Measurements from ENCODE around the gene REEP6.

Gene REEP6

DNA sequence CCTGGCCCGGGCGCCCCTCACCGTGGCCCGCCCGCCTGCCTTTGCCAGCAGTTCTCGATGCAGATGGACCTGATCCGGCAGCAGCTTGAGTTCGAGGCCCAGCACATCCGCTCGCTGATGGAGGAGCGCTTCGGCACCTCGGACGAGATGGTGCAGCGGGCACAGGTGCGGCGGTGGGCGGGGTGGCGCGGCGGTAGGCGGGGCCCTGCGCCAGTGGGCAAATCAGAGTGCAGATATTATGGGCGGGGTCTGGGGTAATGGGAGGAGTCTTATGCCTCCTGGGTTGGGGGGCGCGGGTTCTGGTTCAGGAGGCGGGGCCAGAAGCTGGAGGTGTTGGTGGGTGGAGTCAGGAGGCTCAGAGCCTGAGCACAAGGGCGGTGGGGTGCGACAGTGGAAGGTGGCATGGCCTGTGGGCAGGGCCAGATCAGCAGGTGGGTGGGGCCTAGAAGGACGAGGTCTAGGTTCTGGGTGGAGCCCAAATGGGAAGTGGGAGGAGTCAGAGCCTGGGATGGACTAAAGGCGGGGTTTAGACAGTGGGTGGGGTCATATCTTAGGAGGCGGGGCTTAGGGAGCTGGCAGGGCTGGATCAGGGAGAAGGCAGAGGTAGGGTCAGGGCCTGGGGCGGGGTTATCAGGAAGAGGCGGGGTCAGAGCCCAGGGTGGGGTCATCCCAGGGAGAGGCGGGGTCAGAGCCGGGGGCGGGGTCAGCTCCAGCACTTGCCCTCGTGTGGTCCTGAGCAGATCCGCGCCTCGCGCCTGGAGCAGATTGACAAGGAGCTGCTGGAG, 35.5 kb upstream of the REEP6 start:
- H3K4me2 ChIP-seq (ENCODE audit: insufficient read depth, low read length, poor library complexity, severe bottlenecking), result no peak overlapping the region
- H4K91ac ChIP-seq (ENCODE audit: low read depth, low read length, poor library complexity), result no peak overlapping the region
- no peak for DNase-seq (ENCODE audit: low spot score)
- no CpG with 5 or more reads among the region's 42 CpGs for WGBS, 2 donors (ENCODE audit: extremely low coverage in 2 of 2, insufficient read length in 2 of 2, insufficient replicate concordance in 1 of 2)
- H2AFZ ChIP-seq (ENCODE audit: low read length), result no peak overlapping the region
- H3K4me1 ChIP-seq (ENCODE audit: control insufficient read depth in 2 of 2, insufficient read depth in 1 of 2, low read depth in 1 of 2, low read length in 2 of 2), result peaks cover 28 to 31% of the 10 kb centered on the region in 2 donors
- peaks cover 17% of the 10 kb centered on the region for H3K79me1 ChIP-seq (ENCODE audit: low read depth, low read length)
- peak overlapping the region in 1 of 2 donors; percentile 36 for H3K4me3 ChIP-seq (ENCODE audit: low read length in 2 of 2)
- H3K9me3 ChIP-seq (replicated peaks in 1 of 2; ENCODE audit: control insufficient read depth in 2 of 2, insufficient read depth in 1 of 2, low read depth in 1 of 2, low read length in 2 of 2), result no peaks in the 10 kb centered on the region
- no peak overlapping the region for H3K27ac ChIP-seq (replicated peaks; ENCODE audit: low read length)
- peak overlapping the region; percentile 73 for H2BK12ac ChIP-seq (ENCODE audit: low read length)
- peak overlapping the region; percentile 53 for H3K4ac ChIP-seq (ENCODE audit: low read length)
- H2BK15ac ChIP-seq (ENCODE audit: low read length), result peak overlapping the region; percentile 26
- H2BK5ac ChIP-seq (ENCODE audit: low read length), result peak overlapping the region; percentile 13
- H3K36me3 ChIP-seq (replicated peaks in 1 of 2; ENCODE audit: control insufficient read depth in 2 of 2, insufficient read depth in 2 of 2, low read length in 2 of 2), result peaks cover 30 to 81% of the 10 kb centered on the region in 2 donors
- no peak overlapping the region for H2BK120ac ChIP-seq (ENCODE audit: low read depth, low read length)
- peak overlapping the region; percentile 91 for H3K23ac ChIP-seq (ENCODE audit: low read depth, low read length, poor library complexity)
- H2AK5ac ChIP-seq (ENCODE audit: low read depth, low read length), result peak overlapping the region; percentile 56
- H4K8ac ChIP-seq (ENCODE audit: low read depth, low read length), result no peak overlapping the region
- peak overlapping the region; percentile 82 for H3K14ac ChIP-seq (ENCODE audit: low read length)
- no peaks in the 10 kb centered on the region for H3K27me3 ChIP-seq (ENCODE audit: control insufficient read depth in 3 of 3, insufficient read depth in 3 of 3, low read depth in 1 of 3, low read length in 3 of 3)
- no peak overlapping the region for H3K9ac ChIP-seq (ENCODE audit: low read depth, low read length, poor library complexity)
- peak overlapping the region; percentile 80 for H3K18ac ChIP-seq (ENCODE audit: low read length)

DNA sequence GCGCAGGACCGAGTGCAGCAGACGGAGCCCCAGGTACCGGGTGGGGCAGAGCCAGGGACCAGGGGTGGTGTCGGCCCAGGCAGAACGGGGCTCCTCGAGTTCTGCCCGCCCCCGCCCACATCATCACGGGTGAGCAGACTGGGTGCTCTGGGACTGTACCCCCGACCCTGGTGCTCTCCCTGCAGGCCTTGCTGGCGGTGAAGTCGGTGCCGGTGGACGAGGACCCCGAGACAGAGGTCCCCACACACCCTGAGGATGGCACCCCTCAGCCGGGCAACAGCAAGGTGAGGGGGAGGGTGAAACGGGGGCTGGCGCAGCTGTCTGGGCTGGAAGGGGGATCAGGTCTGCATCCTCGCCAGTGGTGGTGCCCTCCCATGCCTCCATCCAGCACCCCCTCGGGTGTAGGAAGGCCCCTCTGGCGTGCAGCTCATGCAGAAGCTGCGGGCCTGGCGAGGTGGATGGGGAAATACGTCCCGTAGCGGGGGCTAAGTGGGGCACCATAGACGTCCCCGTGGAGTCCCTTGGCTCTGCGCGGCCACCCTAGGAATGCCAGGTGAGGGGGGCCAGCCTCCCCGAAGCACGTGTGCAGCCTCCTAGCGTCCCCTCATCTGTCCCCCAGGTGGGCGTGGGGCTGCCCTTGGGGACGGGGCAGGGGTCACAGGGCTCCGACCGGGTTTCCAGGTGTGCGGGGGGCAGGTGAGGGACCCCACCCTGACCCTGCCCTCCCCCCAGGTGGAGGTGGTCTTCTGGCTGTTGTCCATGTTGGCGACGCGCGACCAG, 34.7 kb upstream of the REEP6 start:
- peak overlapping the region in 1 of 2 donors; percentile 25 for H3K4me3 ChIP-seq (ENCODE audit: low read length in 2 of 2)
- H3K4me1 ChIP-seq (ENCODE audit: control insufficient read depth in 2 of 2, insufficient read depth in 1 of 2, low read depth in 1 of 2, low read length in 2 of 2), result peaks cover 20 to 23% of the 10 kb centered on the region in 2 donors
- no peak overlapping the region for H2BK120ac ChIP-seq (ENCODE audit: low read depth, low read length)
- peaks cover 31 to 89% of the 10 kb centered on the region in 2 donors for H3K36me3 ChIP-seq (replicated peaks in 1 of 2; ENCODE audit: control insufficient read depth in 2 of 2, insufficient read depth in 2 of 2, low read length in 2 of 2)
- H3K9me3 ChIP-seq (replicated peaks in 1 of 2; ENCODE audit: control insufficient read depth in 2 of 2, insufficient read depth in 1 of 2, low read depth in 1 of 2, low read length in 2 of 2), result no peaks in the 10 kb centered on the region
- H3K14ac ChIP-seq (ENCODE audit: low read length), result no peak overlapping the region
- no peak overlapping the region for H3K4ac ChIP-seq (ENCODE audit: low read length)
- no peak overlapping the region for H2BK12ac ChIP-seq (ENCODE audit: low read length)
- DNase-seq (ENCODE audit: low spot score), result no peak
- H4K91ac ChIP-seq (ENCODE audit: low read depth, low read length, poor library complexity), result no peak overlapping the region
- WGBS, 2 donors (ENCODE audit: extremely low coverage in 2 of 2, insufficient read length in 2 of 2, insufficient replicate concordance in 1 of 2), result no CpG with 5 or more reads among the region's 43 CpGs
- no peak overlapping the region for H2BK5ac ChIP-seq (ENCODE audit: low read length)
- peak overlapping the region; percentile 17 for H4K8ac ChIP-seq (ENCODE audit: low read depth, low read length)
- H3K18ac ChIP-seq (ENCODE audit: low read length), result peak overlapping the region; percentile 38
- H3K9ac ChIP-seq (ENCODE audit: low read depth, low read length, poor library complexity), result peak overlapping the region; percentile 21
- no peaks in the 10 kb centered on the region for H3K27me3 ChIP-seq (ENCODE audit: control insufficient read depth in 3 of 3, insufficient read depth in 3 of 3, low read depth in 1 of 3, low read length in 3 of 3)
- H3K27ac ChIP-seq (replicated peaks; ENCODE audit: low read length), result no peak overlapping the region
- peak overlapping the region; percentile 85 for H3K23ac ChIP-seq (ENCODE audit: low read depth, low read length, poor library complexity)
- H3K79me1 ChIP-seq (ENCODE audit: low read depth, low read length), result peaks cover 17% of the 10 kb centered on the region
- H2AK5ac ChIP-seq (ENCODE audit: low read depth, low read length), result peak overlapping the region; percentile 16
- H2BK15ac ChIP-seq (ENCODE audit: low read length), result no peak overlapping the region
- H2AFZ ChIP-seq (ENCODE audit: low read length), result no peak overlapping the region
- no peak overlapping the region for H3K4me2 ChIP-seq (ENCODE audit: insufficient read depth, low read length, poor library complexity, severe bottlenecking)

DNA sequence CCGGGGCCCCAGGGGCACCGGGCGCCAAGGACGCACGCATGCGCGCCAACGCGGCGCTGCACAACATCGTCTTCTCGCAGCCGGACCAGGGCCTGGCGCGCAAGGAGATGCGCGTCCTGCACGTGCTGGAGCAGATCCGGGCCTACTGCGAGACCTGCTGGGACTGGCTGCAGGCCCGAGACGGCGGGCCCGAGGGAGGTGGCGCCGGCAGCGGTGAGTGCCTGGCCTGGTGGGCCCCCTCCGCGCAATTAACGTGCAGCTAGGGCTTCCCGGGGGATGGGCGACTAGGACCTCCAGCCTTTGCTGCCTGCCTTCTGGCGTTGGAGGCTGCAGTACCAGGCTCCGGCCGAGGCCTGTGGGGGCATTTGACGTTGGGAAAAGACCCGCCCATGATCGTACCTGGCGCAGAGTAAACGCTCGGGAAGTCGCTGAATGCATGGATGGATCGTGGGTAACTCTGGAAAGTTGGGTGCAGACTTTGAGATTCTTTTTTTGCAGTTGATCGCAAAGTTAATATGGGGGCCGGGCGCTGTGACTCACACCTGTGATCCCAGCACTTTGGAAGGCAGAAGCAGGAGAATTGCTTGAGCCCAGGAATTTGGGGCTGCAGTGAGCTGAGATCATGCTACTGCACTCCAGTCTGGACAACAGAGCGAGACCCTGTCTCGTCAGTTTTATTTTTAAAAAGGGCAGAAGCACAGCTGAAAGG, 33.8 kb upstream of the REEP6 start:
- no peaks in the 10 kb centered on the region for H3K9me3 ChIP-seq (replicated peaks in 1 of 2; ENCODE audit: control insufficient read depth in 2 of 2, insufficient read depth in 1 of 2, low read depth in 1 of 2, low read length in 2 of 2)
- DNase-seq (ENCODE audit: low spot score), result no peak
- no peak overlapping the region for H2BK15ac ChIP-seq (ENCODE audit: low read length)
- no peaks in the 10 kb centered on the region for H3K27me3 ChIP-seq (ENCODE audit: control insufficient read depth in 3 of 3, insufficient read depth in 3 of 3, low read depth in 1 of 3, low read length in 3 of 3)
- no peak overlapping the region for H3K4me3 ChIP-seq (ENCODE audit: low read length in 2 of 2)
- H3K27ac ChIP-seq (replicated peaks; ENCODE audit: low read length), result no peak overlapping the region
- no peak overlapping the region for H3K4ac ChIP-seq (ENCODE audit: low read length)
- peaks cover 15 to 16% of the 10 kb centered on the region in 2 donors for H3K4me1 ChIP-seq (ENCODE audit: control insufficient read depth in 2 of 2, insufficient read depth in 1 of 2, low read depth in 1 of 2, low read length in 2 of 2)
- H2AK5ac ChIP-seq (ENCODE audit: low read depth, low read length), result no peak overlapping the region
- H3K23ac ChIP-seq (ENCODE audit: low read depth, low read length, poor library complexity), result peak overlapping the region; percentile 80
- no peak overlapping the region for H2BK120ac ChIP-seq (ENCODE audit: low read depth, low read length)
- H2AFZ ChIP-seq (ENCODE audit: low read length), result no peak overlapping the region
- no peak overlapping the region for H4K91ac ChIP-seq (ENCODE audit: low read depth, low read length, poor library complexity)
- H3K79me1 ChIP-seq (ENCODE audit: low read depth, low read length), result peaks cover 17% of the 10 kb centered on the region
- H3K36me3 ChIP-seq (replicated peaks in 1 of 2; ENCODE audit: control insufficient read depth in 2 of 2, insufficient read depth in 2 of 2, low read length in 2 of 2), result peaks cover 34 to 95% of the 10 kb centered on the region in 2 donors
- H4K8ac ChIP-seq (ENCODE audit: low read depth, low read length), result no peak overlapping the region
- no peak overlapping the region for H3K14ac ChIP-seq (ENCODE audit: low read length)
- H3K9ac ChIP-seq (ENCODE audit: low read depth, low read length, poor library complexity), result peak overlapping the region; percentile 63
- peak overlapping the region; percentile 28 for H3K18ac ChIP-seq (ENCODE audit: low read length)
- H2BK5ac ChIP-seq (ENCODE audit: low read length), result no peak overlapping the region
- H2BK12ac ChIP-seq (ENCODE audit: low read length), result peak overlapping the region; percentile 30
- H3K4me2 ChIP-seq (ENCODE audit: insufficient read depth, low read length, poor library complexity, severe bottlenecking), result no peak overlapping the region
- no CpG with 5 or more reads among the region's 48 CpGs for WGBS, 2 donors (ENCODE audit: extremely low coverage in 2 of 2, insufficient read length in 2 of 2, insufficient replicate concordance in 1 of 2)

Data from neuronal stem cell (in vitro differentiated cells).